ENCODE results near the gene ALDOA.

The ALDOA gene

DNA sequence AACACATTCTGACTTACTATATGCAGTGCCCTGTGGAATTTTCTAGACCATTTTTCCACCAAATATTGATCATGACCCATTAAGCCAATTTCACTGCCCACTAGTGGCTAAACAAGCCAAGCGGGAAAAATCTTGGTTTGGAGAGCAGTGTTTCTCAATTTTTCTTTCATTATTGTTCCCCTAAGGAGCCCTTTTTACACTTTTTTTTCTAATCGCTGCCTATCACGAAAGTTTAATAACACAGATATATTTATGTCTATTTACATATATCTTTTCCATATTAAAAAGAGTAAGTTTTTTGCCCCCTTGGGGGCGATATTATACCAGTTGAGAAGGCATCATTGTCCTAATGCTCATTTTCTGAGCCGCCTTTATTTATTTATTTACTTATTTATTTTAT lies 23.7 kb upstream of the ALDOA start:
- no peak for DNase-seq (ENCODE audit: low read depth)

GRCh38 chr16:30046178-30046577 lies 19.4 kb upstream of the ALDOA start:
- no peak for DNase-seq (ENCODE audit: low read depth)

DNA sequence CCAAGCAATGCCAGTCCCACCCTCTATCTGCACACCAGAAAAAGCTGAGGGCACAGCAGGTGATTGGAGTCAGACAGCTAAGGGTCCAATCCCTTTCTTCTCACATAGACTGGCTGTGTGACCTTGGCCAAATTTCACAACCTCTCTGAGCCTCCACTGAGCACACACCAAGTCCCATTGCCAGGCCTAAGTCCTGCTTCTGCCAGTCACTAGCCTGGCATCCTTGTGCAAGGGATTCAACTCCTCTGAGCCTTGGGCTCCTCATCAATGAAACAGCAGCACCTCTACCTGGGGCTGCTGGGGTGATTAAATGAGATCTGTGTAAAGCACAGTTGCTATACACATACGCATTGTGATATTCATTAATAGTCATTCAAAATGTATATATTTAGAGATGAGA lies 19.0 kb upstream of the ALDOA start:
- no peak for DNase-seq (ENCODE audit: low read depth)

- DNase-seq (ENCODE audit: low read depth), result no peak
Measured at GRCh38 chr16:30049871-30050270, 15.7 kb upstream of the ALDOA start.

DNA sequence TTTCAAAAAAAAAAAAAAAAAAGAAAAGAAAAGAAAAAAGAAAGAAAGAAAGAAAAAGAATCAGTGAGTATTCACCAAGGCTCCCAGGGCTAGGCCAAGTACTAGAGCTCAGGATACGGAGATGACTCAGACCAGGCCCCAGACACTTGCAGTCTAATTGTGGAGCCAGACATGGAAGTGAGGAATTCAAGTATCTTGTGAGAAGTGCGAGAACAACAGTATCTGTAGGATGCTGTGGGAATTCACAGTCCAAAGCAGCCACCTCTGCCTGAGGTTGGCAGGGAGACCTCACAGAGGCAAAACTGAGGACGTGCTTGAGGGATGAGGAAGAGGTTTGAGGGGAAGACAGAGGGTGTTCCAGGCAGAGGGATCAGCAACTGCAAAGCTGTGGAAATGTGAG lies 14.0 kb upstream of the ALDOA start:
- DNase-seq (ENCODE audit: low read depth), result no peak

DNA sequence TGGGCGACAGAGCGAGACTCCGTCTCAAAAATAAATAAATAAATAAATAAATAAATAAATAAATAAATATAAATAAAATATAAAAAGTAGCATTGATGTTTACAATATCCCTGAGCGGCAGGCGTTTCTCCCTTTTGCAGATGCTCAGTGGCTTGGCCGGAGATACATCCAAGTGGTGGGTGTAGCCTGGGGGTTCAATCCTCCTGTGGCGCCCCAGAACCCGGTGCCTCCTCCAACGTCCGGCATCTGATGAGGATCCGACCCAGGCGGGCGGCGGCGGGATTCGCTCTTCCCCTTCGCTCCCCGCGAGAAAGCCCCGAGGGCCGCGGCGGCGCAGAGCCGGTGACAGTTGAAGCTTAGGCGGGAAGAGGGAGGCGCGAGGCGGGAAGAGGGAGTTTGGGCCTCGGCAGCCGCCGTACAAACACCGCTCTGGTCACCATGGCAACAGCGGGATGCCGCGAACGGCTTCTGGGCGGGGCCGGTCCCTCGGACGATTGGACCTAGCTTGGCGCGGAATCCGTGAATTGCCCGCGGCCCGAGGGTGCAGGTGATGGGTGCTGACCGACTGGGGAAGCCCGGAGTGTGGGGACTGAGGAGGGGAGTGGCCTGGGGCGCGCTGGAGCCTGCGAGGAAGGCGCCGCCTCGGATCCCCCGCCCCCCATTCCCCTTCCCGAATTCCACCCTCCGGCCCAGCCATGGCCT lies 12.7 kb upstream of the ALDOA start:
- DNase-seq (ENCODE audit: low read depth), result peak; percentile 89

GRCh38 chr16:30053376-30054015 lies 12.1 kb upstream of the ALDOA start:
- no peak for DNase-seq (ENCODE audit: low read depth)

- no peak for DNase-seq (ENCODE audit: low read depth)
Measured at GRCh38 chr16:30054451-30054850, 11.1 kb upstream of the ALDOA start.

DNA sequence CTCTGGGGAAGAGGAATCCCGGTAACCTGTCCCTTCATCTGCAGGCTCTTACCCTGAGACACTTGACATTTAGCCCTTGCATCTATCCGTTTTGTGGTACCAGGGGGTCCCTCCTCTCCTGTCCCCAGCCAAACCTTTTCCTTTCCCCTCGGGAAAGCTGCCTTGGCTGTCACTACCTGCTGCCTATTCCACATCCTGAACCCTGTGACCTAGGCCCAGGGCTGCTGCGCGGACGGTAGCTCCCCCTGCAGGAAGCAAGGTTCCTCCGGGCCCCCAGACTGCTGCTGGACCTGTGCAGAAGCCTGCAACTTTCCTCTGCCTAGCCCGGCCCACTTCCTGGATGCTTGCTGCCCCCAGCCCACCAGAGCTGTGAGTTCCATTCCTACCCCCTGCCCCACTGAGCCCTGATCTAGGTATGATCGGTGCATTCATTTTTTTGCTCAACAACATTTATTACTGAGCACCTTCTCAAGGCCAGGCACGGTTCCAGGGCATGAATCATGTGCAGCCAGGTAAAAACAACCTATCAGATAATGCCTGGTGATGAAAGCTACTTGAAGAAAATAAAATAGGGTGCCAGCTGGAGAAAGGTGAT lies 10.5 kb upstream of the ALDOA start:
- DNase-seq (ENCODE audit: low read depth), result peak; percentile 38

DNA sequence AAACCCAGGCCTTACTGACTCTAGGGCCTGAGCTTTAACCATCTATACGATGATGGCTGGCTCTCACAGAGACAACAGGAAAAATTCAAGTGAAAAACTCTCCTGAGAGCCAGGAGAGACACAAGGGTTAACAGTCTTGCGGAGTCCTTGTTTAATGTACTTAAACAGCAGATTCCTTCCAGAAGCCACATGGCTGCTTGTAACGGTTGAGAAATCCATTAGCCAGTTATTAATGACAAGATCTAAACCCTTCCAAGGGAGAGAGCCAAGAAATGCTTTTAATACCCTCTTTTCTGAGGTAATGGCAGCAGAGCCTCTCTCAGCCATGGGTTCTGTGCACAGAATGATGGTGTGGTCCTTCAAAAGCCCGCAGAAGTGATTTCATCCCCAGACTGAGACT lies 5.2 kb upstream of the ALDOA start:
- no peak for DNase-seq (ENCODE audit: low read depth)

GRCh38 chr16:30060836-30061554 lies 4.6 kb upstream of the ALDOA start:
- DNase-seq (ENCODE audit: low read depth), result no peak

- DNase-seq (ENCODE audit: low read depth), result no peak
Measured at GRCh38 chr16:30063278-30063892, 2.2 kb upstream of the ALDOA start.

DNA sequence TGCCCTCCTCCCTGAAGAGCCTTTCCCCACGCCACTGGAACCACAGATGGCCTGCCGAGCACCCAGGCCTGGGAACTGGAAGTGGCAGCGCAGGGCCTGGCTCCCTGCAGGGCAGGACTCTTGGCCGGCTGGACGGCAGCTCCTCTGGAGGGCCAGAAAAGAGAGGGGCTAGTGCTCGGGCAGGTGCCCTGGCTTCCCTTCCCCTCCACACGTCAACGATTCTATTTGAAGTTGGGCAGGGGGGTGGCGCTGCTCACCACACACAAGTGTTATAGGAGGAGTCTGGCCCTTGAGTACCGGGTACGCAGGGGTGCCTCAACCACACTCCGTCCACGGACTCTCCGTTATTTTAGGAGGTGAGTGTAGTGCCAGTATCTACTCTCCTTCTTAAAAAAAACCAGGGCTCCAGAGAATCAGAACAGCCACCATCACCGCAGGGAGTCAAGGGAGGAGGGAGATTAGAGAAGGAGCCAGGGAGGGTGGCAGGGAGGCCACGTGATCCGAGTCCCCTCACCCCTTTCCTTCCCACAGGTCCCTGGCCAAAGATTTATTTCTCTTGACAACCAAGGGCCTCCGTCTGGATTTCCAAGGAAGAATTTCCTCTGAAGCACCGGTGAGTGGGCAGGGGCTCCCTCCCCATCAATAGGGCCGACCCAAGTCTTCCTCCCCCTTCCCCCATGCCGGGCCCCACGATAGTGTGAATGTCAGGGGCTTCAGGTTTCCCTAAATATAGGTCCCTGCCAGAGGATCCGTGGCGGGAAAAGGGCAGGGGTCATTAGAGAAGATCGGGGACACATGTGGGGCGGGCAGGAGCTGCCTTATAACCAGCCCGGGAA lies 1.4 kb upstream of the ALDOA start:
- peak; percentile 64 for DNase-seq (ENCODE audit: low read depth)

DNA sequence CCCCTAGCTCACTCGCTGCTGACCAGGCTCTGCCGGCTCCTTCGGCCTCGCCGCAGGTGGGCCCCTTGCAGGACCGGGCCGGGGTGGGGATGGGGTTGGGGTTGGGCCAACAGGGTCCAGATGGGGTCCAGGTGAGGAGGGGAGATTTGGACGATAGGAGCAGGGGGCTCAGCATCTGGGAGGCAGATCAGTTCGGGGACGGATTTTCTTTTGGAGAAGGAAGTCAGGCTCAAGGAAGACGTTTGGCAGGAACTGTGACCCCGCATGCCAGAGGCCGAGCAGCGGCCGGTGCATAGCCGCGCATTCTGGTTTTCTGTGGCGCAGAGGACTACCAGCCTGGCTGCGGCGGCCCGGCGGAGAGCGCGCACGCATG lies 845 bp upstream of the ALDOA start:
- DNase-seq (ENCODE audit: low read depth), result no peak

- DNase-seq (ENCODE audit: low read depth), result peak; percentile 21
Measured at GRCh38 chr16:30065943-30066760, 592 bp downstream of the ALDOA start.

GRCh38 chr16:30066761-30067583 lies 1.4 kb downstream of the ALDOA start:
- no peak for DNase-seq (ENCODE audit: low read depth)

- DNase-seq (ENCODE audit: low read depth), result no peak
Measured at GRCh38 chr16:30067584-30067916, 2.0 kb downstream of the ALDOA start.

DNA sequence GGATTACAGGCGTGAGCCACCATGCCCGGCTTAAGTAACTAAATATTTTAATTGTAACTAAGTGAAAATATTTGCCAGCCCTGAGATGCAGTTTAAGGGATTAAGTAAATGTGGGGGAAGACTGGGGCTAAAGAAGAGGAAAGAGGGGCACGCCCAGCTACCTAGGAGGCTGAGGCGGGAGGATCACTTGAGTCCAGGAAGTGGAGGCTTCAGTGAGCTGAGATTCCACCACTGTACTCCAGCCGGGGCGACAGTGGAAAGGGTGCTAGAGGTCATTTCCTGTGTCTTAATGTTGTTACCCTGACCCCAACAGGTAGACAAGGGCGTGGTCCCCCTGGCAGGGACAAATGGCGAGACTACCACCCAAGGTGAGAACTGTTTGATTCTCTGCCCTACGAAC lies 2.8 kb downstream of the ALDOA start:
- DNase-seq (ENCODE audit: low read depth), result no peak

- peak; percentile 25 for DNase-seq (ENCODE audit: low read depth)
Measured at GRCh38 chr16:30068750-30069610, 3.4 kb downstream of the ALDOA start.

All from activated T-cell treated with anti-CD3 and anti-CD28 coated beads for 24 hours (primary cell).